Stimulated activated CD4-positive, alpha-beta T cell treated with anti-CD3 and anti-CD28 coated beads, Interleukin-1b, Interleukin-23, amount 100 ng/mL, for 4 hours (primary cell): ENCODE results near the gene KRTCAP2.
A peak's percentile ranks its signal among the peaks of the same experiment; 100 is the strongest.

ENCODE experiments used
- DNase-seq, 2 donors: peaks; one replicate each; pipeline ENCODE4 v3.0.0-alpha.2; 2020; ENCODE audit warnings: low read depth in 2 of 2

The KRTCAP2 gene

DNA sequence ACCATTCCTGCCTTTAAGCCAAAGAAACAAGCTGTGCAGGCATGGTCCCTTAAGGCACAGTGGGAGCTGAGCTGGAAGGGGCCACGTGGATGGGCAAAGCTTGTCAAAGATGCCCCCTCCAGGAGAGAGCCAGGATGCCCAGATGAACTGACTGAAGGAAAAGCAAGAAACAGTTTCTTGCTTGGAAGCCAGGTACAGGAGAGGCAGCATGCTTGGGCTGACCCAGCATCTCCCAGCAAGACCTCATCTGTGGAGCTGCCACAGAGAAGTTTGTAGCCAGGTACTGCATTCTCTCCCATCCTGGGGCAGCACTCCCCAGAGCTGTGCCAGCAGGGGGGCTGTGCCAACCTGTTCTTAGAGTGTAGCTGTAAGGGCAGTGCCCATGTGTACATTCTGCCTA, 38.8 kb downstream of the KRTCAP2 start:
- DNase-seq = no peak

DNA sequence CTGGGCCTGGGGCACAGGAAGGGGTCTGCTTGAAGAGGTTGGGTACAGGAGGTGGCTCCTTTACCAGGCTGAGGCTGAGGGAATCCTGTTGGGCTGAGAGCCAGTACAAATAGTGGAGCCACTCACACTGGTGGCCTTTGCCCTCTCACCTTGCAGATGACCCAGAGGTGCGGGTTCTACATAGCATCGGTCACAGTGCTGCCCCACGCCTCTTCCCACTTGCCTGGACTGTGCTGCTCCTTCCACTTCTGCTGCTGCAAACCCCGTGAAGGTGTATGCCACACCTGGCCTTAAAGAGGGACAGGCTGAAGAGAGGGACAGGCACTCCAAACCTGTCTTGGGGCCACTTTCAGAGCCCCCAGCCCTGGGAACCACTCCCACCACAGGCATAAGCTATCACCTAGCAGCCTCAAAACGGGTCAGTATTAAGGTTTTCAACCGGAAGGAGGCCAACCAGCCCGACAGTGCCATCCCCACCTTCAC, 39.3 kb downstream of the KRTCAP2 start:
- DNase-seq = no peak

GRCh38 chr1:155131856-155132255, 41.2 kb downstream of the KRTCAP2 start:
- DNase-seq = no peak

DNA sequence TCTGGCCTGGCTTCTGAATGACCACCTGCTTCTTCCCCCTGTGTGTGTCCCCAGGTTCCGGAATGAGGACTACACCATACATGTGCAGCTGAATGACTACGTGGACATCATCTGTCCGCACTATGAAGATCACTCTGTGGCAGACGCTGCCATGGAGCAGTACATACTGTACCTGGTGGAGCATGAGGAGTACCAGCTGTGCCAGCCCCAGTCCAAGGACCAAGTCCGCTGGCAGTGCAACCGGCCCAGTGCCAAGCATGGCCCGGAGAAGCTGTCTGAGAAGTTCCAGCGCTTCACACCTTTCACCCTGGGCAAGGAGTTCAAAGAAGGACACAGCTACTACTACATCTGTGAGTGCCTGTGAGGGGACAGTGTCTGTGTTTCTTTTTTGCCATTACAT, 41.8 kb downstream of the KRTCAP2 start:
- no peak for DNase-seq

GRCh38 chr1:155130272-155131006, 42.7 kb downstream of the KRTCAP2 start:
- DNase-seq = no peak

- no peak for DNase-seq
Observed at GRCh38 chr1:155128755-155129473, 44.2 kb downstream of the KRTCAP2 start.

GRCh38 chr1:155127967-155128754, 44.9 kb downstream of the KRTCAP2 start:
- DNase-seq = no peak

DNA sequence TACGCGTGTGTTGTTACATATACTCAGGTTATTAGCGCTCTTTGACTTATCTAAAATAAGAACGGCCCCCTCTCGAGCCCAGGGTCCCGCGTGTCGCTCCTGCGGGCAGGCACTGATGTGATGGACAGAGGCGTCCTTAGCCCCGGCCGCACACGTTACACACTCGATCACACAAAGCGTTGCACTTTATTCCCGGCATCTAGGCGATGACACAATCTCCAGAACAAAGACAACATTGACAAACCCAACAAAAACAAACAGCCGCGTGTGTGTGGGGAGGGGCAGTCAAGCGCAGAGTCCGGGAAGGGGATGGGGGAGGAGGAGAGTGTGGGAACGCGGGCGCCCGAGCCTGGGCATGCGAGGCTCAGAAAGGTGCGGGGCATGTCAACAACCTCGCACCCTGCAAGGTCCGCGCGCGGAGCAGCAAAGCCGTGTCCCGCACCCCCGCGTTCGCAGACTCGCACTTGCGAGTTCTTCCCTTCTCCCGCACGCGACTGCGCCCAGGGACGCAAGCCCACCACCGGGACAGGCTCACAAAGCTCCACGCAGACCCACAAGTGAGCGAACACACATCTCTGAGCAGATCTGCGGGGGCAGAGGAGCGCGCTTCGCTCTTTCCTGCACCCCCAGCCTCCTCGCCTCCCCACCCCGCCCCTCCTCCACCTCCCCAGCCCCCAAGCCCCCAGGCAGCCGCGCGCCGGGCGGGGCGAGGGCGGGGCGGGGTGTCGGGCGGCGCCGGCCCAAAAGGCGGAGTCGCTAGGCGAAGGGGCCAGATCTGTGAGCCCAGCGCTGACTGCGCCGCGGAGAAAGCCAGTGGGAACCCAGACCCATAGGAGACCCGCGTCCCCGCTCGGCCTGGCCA, 45.8 kb downstream of the KRTCAP2 start, which contains the start of gene EFNA1:
TSS of gene EFNA1 (plus strand) at position 772 of the 862 bp plus-strand sequence. CDS start 102 bp downstream, outside the sequence.
- peak in 1 of 2 donors; percentile 50 for DNase-seq

DNA sequence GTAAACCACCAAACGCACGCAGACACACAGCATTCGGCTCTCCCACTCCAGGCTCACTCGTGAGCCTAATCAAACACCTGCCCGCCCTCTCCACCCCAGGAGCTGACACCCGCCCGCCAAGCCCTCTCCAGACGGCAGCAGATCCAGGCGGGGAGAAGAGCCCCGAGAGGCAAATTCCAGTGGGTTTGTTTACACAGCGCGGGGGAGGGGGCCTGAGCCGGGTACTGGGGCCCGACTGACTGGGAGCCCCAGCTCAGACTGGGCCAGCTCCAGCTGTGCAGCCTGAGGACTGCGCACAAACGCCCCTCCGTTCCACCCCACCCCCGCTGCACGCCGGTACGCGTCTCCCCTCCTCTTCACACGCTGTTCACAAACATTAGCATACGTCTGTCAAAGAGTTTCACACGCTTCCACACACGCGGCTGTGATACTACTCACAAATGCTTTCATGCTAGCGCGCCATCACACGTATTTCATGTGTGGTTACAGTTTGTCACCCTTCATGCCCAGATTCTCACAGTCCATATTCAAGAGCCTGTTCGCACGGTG, 46.5 kb downstream of the KRTCAP2 start:
- DNase-seq = no peak

- DNase-seq = no peak
Observed at GRCh38 chr1:155125946-155126555, 47.1 kb downstream of the KRTCAP2 start.

- no peak for DNase-seq
Observed at GRCh38 chr1:155125511-155125945, 47.6 kb downstream of the KRTCAP2 start.

DNA sequence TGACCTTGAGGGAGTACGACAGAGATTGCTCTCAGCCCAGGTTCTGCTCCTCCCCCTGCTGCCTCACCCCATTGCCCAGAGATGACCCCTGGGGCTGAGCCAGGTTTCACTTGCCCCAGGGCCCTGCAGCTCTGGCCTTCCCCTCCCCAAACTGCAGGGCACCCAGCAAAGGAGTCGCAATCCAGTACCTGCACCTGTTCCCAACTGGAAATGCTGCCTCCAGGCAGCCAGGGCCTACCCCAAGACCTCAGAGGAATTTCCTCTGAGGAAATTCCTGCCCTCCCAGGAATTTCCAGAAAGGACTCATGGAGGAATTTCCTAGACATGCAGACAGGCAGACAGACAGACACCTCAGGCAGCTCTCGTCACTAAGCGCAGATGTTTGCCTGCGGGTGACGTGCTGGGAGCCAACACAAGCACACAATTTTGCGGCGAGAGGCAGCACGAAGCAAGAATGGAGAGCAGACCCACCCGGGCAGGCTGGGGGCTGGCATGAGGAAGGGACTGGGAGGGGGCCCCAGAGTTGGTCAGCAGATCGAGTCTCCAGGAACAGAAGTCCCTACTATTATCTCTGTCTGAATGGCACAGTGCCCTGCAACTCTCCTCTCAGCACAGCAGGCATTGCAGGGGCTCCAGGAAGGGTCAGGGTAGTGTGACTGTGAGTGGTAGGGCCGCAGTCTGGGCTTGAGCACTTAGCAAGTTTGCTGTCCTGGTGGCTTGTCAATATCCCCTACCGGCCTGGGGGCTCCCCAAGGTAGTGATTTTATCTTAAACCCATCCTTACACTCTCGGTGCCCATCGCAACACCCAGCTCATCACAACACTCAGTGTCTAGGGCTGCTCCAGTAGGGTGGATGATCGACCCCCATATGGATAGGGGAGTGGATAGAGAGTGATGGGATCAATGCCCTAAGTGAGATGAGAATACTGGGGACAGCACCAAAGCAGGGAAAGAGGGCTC, 48.3 kb downstream of the KRTCAP2 start:
- no peak for DNase-seq

DNA sequence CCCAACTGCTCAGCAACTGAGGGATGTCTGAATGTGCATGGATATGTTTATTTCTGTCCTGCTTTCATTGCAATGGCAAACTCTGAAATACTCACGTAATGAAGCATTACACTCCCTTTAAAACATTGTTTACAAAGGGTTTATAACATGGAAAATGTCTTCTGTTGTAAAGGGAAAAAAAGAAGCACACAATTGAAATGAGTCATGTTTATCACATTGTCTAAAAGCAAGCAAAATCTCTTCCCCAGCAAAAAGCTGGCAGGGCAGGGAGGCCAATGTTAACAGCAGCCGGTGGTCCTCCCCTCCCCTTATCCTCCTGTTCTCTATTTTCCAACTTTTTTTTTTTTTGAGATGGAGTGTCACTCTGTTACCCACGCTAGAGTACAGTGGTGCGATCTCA, 49.3 kb downstream of the KRTCAP2 start:
- no peak for DNase-seq

GRCh38 chr1:155122308-155122707, 50.8 kb downstream of the KRTCAP2 start:
- no peak for DNase-seq

DNA sequence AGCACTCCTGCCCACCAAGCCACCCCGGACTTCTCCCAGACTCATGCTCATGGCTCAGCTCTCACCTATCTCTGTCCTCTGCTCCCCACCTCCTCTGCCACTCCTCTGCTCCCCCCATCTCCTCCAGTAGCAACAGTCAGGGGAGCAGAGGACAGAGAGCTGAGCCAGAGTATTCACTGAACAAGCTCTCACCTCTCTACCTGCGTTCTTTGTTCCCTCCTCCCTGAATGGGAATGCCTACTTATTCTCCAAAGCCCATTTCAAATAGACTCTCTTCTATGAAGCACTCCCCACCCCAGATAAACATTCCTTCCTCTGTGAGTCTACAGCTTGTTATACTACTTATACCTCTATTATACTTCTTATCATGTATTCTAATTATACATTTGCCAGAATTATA, 51.9 kb downstream of the KRTCAP2 start:
- no peak for DNase-seq

GRCh38 chr1:155120253-155120652, 52.9 kb downstream of the KRTCAP2 start:
- no peak for DNase-seq
